Stimulated activated CD4-positive, alpha-beta T cell treated with anti-CD3 and anti-CD28 coated beads, TNF-alpha, amount 100 ng/mL, for 48 hours (primary cell): Measurements from ENCODE around the gene MYO18B.
"Not testable (repeated sequence)": the region's sequence is repeated elsewhere in the genome, so short reads cannot be mapped to it uniquely, and the experiment has no call there.

Experiments used
- DNase-seq, 3 donors: peaks; one replicate each; pipeline ENCODE4 v3.0.0-alpha.2; 2020; ENCODE audit warnings: low read depth in 3 of 3

The MYO18B gene

DNA sequence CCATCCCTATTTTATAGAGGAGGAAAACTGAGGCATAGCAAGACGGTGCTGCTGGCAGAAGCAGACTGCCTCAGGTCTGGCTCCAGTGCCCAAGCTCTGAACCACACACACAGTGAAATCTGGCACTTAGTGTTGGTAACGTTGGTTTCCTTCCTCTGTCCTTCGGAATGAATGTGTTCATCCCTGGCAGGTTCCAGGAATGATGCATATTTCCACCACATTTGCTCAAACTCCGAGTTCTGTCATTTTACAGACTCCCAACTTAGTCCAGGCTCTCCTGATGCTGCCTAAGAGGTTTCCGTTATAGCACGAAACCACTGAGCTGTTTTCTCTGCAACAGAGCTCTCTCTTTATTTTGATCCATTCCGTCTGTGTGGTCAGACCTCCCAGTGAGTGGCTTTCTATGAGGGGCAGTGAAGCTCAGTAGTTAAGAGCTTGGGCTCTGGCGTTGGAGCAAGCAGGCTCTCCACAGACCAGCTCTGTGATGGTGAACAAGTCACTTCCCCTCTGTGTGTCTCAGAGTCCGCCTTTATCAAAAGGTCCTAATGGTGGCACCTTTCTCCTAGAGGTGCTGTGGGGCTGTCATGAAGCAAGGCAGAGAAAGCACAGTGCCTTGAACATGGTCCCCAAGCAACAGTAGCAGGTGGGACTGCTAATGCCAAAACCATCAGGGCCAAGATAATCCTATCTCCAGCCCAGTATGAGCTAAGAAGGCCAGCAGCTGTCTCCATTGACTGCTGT lies 200.3 kb downstream of the MYO18B start:
- no peak for DNase-seq

GRCh38 chr22:25942856-25943411 lies 200.9 kb downstream of the MYO18B start:
- no peak for DNase-seq

DNA sequence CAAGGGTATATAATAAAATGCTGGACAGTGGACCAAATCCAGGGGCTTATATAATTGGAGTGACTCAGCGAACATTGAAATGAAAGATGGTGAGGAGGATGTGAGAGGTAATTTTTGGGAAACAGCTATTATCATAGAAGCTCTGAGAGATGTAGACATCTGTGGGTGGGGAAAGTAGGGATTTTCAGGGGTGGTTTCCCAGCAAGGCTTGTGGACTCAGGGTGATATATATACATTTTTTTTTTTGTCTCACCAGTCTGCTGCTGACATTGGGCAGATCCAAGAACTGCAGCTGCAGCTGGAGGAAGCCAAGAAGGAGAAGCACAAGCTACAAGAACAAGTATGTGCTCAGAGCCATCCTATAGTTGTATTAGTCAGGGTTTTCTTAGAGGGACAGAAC lies 208.1 kb downstream of the MYO18B start:
- no peak for DNase-seq

DNA sequence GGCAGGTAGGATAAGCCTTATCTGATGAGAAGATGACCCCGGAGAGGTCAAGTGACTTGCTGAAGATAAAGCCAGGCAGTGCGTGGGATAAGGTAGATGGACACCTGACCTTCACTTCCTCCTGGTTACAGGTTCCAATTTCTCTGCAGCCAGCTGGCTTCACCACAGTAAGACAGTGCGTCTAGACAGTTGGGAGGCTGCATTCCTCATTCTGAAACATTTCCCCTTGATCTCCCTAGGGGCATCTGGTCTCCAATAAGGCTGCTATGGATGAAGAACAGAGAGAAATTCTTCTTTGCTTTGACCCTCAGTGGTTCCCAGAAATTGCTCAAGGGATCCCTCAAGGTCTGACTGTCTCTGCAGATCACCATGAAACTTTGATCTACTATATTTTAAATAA lies 211.3 kb downstream of the MYO18B start:
- no peak for DNase-seq

DNA sequence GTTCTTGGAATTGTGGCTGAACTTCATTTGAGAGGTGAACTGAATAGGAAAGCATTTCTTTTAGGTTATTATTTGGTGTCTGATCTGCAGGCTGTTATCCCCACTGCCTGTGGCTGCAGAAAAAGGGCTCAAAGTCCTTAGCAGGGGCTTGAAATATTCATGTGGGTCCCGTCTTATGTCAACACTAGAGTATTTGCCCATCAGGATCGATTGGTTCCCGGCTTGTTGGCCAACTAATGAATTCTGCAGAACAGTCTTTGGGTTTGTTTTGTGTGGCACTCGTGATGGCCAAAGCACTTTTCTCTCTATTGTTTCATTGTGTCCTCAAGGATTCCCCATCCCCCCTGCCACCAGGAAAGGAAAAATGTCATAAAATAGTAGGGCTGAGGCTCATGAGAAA lies 211.9 kb downstream of the MYO18B start:
- no peak for DNase-seq

GRCh38 chr22:25955323-25955722 lies 213.3 kb downstream of the MYO18B start:
- DNase-seq: no peak

DNA sequence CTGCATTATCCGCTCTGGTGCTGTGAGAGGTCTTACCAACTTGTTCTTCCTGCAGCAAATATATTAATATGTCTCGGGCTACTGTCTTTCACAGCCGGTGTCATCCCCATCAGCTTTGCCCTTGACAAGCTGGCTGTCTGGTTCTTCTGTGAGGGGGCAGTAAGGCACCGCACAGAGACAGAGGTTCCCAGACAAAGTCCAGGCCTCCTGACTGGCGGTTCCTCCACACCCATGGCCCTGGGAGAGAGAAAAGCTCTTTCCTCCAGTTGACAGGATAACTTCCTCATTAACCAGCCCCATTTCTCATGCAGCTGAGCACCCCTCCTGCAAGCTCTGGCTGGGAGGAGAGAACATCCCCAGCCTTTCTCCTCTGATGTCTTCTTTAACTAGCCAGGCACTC lies 214.8 kb downstream of the MYO18B start:
- DNase-seq: no peak

- DNase-seq: no peak
These were observed 218.1 kb downstream of the MYO18B start for GRCh38 chr22:25959818-25960774.

GRCh38 chr22:25961699-25962098 lies 219.7 kb downstream of the MYO18B start:
- DNase-seq: no peak

GRCh38 chr22:25962711-25963110 lies 220.7 kb downstream of the MYO18B start:
- DNase-seq: no peak

DNA sequence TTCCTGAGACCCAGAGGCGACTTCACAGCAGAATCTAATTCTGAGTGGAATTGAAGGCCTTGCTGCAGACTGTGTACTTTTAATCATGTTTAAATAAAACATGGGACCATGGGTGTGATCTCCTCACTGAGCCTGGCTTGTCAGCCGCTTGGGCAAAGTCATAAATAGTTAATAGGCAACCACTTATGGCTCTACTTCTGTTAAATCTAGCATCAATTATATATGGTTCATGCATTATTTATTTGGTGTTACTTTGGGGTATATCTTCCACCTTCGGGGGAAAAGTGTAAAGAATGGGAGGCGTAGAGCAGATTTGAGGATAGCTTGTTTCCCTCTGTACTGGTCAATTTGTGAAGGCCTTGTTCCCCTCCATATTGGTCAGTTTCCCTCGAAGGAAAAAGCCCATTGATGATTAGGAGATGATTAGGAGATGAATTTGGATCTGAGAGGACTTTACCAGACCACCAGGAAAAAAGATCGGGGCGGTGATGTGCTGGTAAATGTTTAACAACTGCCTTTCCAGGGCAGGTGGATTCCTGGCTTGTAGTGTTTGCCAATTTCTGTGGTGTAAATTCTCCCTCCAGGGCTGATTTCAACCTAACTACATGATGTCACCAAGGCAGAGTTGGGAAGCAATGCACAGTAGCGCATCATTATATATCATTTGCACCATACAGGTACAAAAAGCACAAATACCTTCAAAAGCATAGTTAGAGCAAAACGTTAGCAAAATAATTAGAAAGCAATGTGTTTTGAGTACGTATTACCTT lies 223.2 kb downstream of the MYO18B start:
- DNase-seq: no peak

- DNase-seq: no peak
These were observed 224.5 kb downstream of the MYO18B start for GRCh38 chr22:25966448-25966913.

GRCh38 chr22:25969286-25969685 lies 227.3 kb downstream of the MYO18B start:
- DNase-seq: no peak

- DNase-seq: no peak
These were observed 227.9 kb downstream of the MYO18B start for GRCh38 chr22:25969901-25970300.

GRCh38 chr22:25970374-25970911 lies 228.5 kb downstream of the MYO18B start:
- DNase-seq: no peak

- DNase-seq: no peak
These were observed 229.2 kb downstream of the MYO18B start for GRCh38 chr22:25970999-25971811.

DNA sequence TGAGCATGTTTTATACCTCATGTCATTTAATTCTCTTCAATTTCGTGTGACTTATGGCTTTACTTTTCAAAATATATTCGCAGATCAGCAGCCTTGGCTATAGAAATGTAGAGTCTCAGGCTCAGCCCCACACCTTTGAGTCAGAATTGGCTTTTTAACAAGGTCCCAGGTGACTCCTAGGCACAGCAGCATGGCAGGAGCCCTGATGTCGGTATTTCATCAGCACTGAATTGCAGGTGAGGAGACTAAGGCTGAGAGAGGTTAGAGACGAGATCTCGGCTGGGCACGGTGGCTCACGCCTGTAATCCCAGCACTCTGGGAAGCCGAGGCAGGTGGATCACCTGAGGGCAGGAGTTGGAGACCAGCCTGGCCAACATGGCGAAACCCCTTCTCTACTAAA lies 230.4 kb downstream of the MYO18B start:
- no peak for DNase-seq

GRCh38 chr22:25976356-25976755 lies 234.4 kb downstream of the MYO18B start:
- no peak for DNase-seq

GRCh38 chr22:25979968-25980367 lies 238.0 kb downstream of the MYO18B start:
- DNase-seq: no peak

DNA sequence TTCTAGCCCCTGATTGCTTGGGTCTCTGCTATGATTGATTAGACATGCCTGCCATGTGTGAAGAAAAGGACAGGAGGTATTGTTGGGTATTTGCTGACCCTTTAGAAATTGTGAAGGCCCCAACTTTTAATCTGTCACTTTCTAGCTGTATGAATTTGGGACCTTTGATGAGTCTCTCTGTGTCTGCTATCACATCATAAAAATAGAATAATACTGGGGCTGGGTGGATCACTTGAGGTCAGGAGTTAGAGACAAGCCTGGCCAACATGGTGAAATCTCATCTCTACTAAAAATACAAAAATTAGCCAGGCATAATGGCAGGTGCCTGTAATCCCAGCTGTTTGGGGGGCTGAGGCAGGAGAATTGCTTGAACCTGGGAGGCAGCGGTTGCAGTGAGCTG lies 242.9 kb downstream of the MYO18B start:
- DNase-seq: not testable (repeated sequence)

DNA sequence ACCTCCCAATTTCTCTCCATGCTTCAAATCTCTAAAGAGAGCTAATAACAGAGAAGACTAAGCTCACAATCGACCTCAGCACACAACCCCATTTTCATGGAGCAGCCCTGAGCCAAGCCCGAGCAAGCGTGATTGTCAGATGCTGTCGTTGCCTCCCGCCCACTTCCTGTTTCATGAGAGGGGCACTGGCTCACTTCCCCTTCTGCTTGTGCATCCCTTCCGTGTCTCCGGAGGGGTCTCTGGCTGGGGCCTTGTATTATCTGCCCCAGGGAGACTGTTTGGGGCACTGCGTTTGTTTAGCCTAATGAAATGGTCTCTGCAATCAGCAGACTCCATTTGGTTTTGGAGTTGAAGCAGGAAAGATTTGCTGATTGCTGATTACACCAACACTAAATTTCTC lies 246.0 kb downstream of the MYO18B start:
- no peak for DNase-seq
